ENCODE data around the gene TRIM67. TPM values are rescaled to one million over a fixed set of nuclear protein-coding genes. Genes with fewer than 3 reads are reported as not detected.

TRIM67 gene
- total and polyA plus RNA-seq, 9 of the 15 experiments (the other 6 are each of a cell fraction or from before 2014, with no cell fraction given): 0.04 to 0.60 (median 0.31) TPM

DNA sequence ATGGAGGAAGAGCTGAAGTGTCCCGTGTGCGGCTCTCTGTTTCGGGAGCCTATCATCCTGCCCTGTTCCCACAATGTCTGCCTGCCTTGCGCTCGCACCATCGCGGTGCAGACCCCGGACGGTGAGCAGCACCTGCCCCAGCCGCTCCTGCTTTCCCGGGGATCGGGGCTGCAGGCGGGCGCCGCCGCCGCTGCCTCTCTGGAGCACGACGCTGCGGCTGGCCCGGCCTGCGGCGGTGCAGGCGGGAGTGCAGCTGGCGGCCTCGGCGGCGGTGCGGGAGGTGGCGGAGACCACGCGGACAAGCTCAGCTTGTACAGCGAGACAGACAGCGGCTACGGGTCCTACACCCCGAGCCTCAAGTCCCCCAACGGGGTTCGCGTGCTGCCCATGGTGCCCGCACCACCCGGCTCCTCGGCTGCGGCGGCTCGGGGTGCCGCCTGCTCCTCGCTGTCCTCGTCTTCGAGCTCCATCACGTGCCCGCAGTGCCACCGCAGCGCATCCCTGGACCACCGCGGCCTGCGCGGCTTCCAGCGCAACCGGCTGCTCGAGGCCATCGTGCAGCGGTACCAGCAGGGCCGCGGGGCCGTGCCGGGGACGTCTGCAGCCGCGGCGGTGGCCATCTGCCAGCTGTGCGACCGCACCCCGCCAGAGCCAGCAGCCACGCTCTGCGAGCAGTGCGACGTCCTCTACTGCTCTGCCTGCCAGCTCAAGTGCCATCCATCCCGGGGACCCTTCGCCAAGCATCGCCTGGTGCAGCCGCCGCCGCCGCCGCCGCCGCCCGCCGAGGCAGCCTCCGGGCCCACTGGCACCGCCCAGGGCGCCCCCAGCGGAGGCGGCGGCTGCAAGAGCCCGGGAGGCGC, 1.3 kb downstream of the TRIM67 start:
- ChIA-PET CTCF (ENCODE audit: low intra/inter-chr PET ratio) (no interaction called here), POLR2A (interaction anchor here (1.0 to 1.5 kb wide), 2 partner anchors 8 to 9 kb away, joined by 4 to 5 read pairs; no protein-coding TSS in a partner anchor)
- H3K9me1 ChIP-seq (ENCODE audit: control insufficient read depth, insufficient read depth, low read length): no peaks in the 10 kb centered on the region
- no peak overlapping the region for H3K4me2 ChIP-seq (ENCODE audit: insufficient read depth, low read length)
- no peaks in the 10 kb centered on the region; a peak in 1 of 5 replicates for H3K27me3 ChIP-seq (ENCODE audit: control insufficient read depth in 2 of 2, insufficient read depth in 2 of 2, low read length in 2 of 2)
- H3K79me2 ChIP-seq (ENCODE audit: control insufficient read depth, insufficient read depth, low read length): no peaks in the 10 kb centered on the region
- intact Hi-C loops (cut with micrococcal nuclease): no loop called here
- H3K4me3 ChIP-seq: no peak overlapping the region
- DNase-seq (ENCODE audit: extremely low read depth in 1 of 4, low spot score in 3 of 4) (no peak), ATAC-seq (no peak), FAIRE-seq (no peak)
- no peak overlapping the region for H2AFZ ChIP-seq (ENCODE audit: low read depth, low read length)
- H3K27ac ChIP-seq (ENCODE audit: extremely low read depth, low read depth, low read length): no peak overlapping the region
- H4K20me1 ChIP-seq (replicated peaks; ENCODE audit: control insufficient read depth, insufficient read depth, low read length): no peaks in the 10 kb centered on the region; the same call in 1 of the 2 replicates
- H3K9ac ChIP-seq (ENCODE audit: insufficient read depth in 1 of 2, low read depth in 2 of 2, low read length in 2 of 2): no peak overlapping the region
- peaks cover 20 to 48% of the 10 kb centered on the region in 2 experiments for H3K4me1 ChIP-seq (replicated peaks in 1 of 2; ENCODE audit: control insufficient read depth in 2 of 2, insufficient read depth in 2 of 2, low read length in 2 of 2)
- BruUV-seq (replicated peaks): no TSS peak
- H3K9me3 ChIP-seq (replicated peaks; ENCODE audit: control insufficient read depth, insufficient read depth, low read depth, low read length): no peaks in the 10 kb centered on the region
- 71% methylated on average over 55 of the region's 97 CpGs for WGBS (ENCODE audit: insufficient coverage, low coverage, missing lambda C conversion rate)
- H3K36me3 ChIP-seq (ENCODE audit: control insufficient read depth, insufficient read depth, low read length): no peaks in the 10 kb centered on the region
- in situ Hi-C loops (cut with MboI): no loop called here
- TF ChIP-seq CREB1 (IDR thresholded peaks at IDR 0.05) (no peak), CREB1 (CRISPR knock-in tag; IDR thresholded peaks at IDR 0.05) (no peak), SRSF3 (IDR thresholded peaks at IDR 0.05; ENCODE audit: insufficient read depth, low read length) (no peak), RAD21 (CRISPR knock-in tag; conservative IDR thresholded peaks at IDR 0.05 in 1 of 2, IDR thresholded peaks at IDR 0.05 in 1 of 2) (no peak), ATF1 (CRISPR knock-in tag; IDR thresholded peaks at IDR 0.05) (no peak), ATF1 (tag; IDR thresholded peaks at IDR 0.05) (no peak), HNRNPL (IDR thresholded peaks at IDR 0.05; ENCODE audit: low read depth, low read length) (0 out of 2 replicates have a peak, but pooled peaks have one; percentile 9)
- TF ChIP-seq, protein P1, sequence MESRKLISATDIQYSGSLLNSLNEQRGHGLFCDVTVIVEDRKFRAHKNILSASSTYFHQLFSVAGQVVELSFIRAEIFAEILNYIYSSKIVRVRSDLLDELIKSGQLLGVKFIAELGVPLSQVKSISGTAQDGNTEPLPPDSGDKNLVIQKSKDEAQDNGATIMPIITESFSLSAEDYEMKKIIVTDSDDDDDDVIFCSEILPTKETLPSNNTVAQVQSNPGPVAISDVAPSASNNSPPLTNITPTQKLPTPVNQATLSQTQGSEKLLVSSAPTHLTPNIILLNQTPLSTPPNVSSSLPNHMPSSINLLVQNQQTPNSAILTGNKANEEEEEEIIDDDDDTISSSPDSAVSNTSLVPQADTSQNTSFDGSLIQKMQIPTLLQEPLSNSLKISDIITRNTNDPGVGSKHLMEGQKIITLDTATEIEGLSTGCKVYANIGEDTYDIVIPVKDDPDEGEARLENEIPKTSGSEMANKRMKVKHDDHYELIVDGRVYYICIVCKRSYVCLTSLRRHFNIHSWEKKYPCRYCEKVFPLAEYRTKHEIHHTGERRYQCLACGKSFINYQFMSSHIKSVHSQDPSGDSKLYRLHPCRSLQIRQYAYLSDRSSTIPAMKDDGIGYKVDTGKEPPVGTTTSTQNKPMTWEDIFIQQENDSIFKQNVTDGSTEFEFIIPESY (CRISPR knock-in tag; IDR thresholded peaks at IDR 0.05): peak; percentile 92
- TF ChIP-seq, protein P2, sequence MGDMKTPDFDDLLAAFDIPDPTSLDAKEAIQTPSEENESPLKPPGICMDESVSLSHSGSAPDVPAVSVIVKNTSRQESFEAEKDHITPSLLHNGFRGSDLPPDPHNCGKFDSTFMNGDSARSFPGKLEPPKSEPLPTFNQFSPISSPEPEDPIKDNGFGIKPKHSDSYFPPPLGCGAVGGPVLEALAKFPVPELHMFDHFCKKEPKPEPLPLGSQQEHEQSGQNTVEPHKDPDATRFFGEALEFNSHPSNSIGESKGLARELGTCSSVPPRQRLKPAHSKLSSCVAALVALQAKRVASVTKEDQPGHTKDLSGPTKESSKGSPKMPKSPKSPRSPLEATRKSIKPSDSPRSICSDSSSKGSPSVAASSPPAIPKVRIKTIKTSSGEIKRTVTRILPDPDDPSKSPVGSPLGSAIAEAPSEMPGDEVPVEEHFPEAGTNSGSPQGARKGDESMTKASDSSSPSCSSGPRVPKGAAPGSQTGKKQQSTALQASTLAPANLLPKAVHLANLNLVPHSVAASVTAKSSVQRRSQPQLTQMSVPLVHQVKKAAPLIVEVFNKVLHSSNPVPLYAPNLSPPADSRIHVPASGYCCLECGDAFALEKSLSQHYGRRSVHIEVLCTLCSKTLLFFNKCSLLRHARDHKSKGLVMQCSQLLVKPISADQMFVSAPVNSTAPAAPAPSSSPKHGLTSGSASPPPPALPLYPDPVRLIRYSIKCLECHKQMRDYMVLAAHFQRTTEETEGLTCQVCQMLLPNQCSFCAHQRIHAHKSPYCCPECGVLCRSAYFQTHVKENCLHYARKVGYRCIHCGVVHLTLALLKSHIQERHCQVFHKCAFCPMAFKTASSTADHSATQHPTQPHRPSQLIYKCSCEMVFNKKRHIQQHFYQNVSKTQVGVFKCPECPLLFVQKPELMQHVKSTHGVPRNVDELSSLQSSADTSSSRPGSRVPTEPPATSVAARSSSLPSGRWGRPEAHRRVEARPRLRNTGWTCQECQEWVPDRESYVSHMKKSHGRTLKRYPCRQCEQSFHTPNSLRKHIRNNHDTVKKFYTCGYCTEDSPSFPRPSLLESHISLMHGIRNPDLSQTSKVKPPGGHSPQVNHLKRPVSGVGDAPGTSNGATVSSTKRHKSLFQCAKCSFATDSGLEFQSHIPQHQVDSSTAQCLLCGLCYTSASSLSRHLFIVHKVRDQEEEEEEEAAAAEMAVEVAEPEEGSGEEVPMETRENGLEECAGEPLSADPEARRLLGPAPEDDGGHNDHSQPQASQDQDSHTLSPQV (IDR thresholded peaks at IDR 0.05): no peak
- TF ChIP-seq, protein P3, sequence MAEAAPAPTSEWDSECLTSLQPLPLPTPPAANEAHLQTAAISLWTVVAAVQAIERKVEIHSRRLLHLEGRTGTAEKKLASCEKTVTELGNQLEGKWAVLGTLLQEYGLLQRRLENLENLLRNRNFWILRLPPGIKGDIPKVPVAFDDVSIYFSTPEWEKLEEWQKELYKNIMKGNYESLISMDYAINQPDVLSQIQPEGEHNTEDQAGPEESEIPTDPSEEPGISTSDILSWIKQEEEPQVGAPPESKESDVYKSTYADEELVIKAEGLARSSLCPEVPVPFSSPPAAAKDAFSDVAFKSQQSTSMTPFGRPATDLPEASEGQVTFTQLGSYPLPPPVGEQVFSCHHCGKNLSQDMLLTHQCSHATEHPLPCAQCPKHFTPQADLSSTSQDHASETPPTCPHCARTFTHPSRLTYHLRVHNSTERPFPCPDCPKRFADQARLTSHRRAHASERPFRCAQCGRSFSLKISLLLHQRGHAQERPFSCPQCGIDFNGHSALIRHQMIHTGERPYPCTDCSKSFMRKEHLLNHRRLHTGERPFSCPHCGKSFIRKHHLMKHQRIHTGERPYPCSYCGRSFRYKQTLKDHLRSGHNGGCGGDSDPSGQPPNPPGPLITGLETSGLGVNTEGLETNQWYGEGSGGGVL (CRISPR knock-in tag; IDR thresholded peaks at IDR 0.05): no peak
- TF ChIP-seq, protein P4, sequence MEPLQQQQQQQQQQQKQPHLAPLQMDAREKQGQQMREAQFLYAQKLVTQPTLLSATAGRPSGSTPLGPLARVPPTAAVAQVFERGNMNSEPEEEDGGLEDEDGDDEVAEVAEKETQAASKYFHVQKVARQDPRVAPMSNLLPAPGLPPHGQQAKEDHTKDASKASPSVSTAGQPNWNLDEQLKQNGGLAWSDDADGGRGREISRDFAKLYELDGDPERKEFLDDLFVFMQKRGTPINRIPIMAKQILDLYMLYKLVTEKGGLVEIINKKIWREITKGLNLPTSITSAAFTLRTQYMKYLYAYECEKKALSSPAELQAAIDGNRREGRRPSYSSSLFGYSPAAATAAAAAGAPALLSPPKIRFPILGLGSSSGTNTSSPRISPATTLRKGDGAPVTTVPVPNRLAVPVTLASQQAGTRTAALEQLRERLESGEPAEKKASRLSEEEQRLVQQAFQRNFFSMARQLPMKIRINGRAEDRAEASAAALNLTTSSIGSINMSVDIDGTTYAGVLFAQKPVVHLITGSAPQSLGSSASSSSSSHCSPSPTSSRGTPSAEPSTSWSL (CRISPR knock-in tag; IDR thresholded peaks at IDR 0.05; ENCODE audit: borderline replicate concordance): 0 out of 2 replicates have a peak, but pooled peaks have one; percentile 39

All from K562 (cell line).